Thoracic aorta (tissue), 2 donors: ENCODE results near the gene C22orf23. TPM values are rescaled to one million over a fixed set of nuclear protein-coding genes. Genes with fewer than 3 reads are reported as not detected.
A peak's percentile ranks its signal among the peaks of the same experiment; 100 is the strongest.

Experiments
- ATAC-seq: fragments of 150-250 bp; one replicate; pipeline ENCODE4 v1.8.0; 2017; ENCODE audit warnings: low read depth; ENCODE audit not compliant: insufficient number of reproducible peaks, low FRiP score
- DNase-seq: peaks from one replicate; pipeline ENCODE4 v3.0.0-alpha.2; 2020; ENCODE audit warnings: low spot score
- H3K27ac ChIP-seq, 2 donors: fragments of 200-600 bp; sonication (generic); 1 replicate in 1 of 2; 2 replicates in 1 of 2; pipeline ENCODE4 v1.5.1; 2016; ENCODE audit warnings: mild to moderate bottlenecking in 2 of 2, moderate library complexity in 2 of 2
- H3K27me3 ChIP-seq: fragments of 200-600 bp; sonication (generic); replicated peaks from 2 replicates; pipeline ENCODE4 v1.6.0; 2016; ENCODE audit warnings: mild to moderate bottlenecking; ENCODE audit not compliant: insufficient read depth
- H3K36me3 ChIP-seq: fragments of 200-600 bp; sonication (generic); one replicate; pipeline ENCODE4 v1.5.1; 2016
- H3K4me1 ChIP-seq, 2 donors: fragments of 200-600 bp; sonication (generic); 1 replicate in 1 of 2; 2 replicates in 1 of 2; pipeline versions ENCODE4 v1.5.1 to v1.6.0; 2016; ENCODE audit warnings: low read depth in 2 of 2, mild to moderate bottlenecking in 1 of 2; ENCODE audit not compliant: control insufficient read depth in 1 of 2
- H3K4me3 ChIP-seq: fragments of 200-600 bp; sonication (generic); 2 replicates; pipeline ENCODE4 v1.5.1; 2016; ENCODE audit warnings: mild to moderate bottlenecking
- H3K9me3 ChIP-seq: fragments of 200-600 bp; sonication (generic); 2 replicates; pipeline ENCODE4 v1.5.1; 2016
- CTCF ChIP-seq: fragments of 200-600 bp; sonication (generic); IDR thresholded peaks from one replicate; pipeline ENCODE4 v1.5.1; 2019; ENCODE audit warnings: antibody characterized with exemption
- total RNA-seq, 2 donors: library from RNA; depleted of rRNA; stranded (reverse); fragments of >200 nt; gene quantifications; one replicate each; pipeline versions ENCODE4 v1.1.0 to v1.2.3, GENCODE V29; 2016

C22orf23 gene
- total RNA-seq, 2 donors from 2014 or later, result not detected

- no peak for DNase-seq
- H3K27ac ChIP-seq, result no peak overlapping the region
- peaks cover 44% of the 10 kb centered on the region for H3K36me3 ChIP-seq
- no peaks in the 10 kb centered on the region for H3K27me3 ChIP-seq
- H3K4me1 ChIP-seq, result no peaks in the 10 kb centered on the region
- no peak for ATAC-seq
- no peak for TF ChIP-seq CTCF
- no peaks in the 10 kb centered on the region for H3K9me3 ChIP-seq
- H3K4me3 ChIP-seq, result no peak overlapping the region
Measured at GRCh38 chr22:37940698-37941376, 12.6 kb downstream of the C22orf23 start.

GRCh38 chr22:37933711-37934376 lies 19.6 kb downstream of the C22orf23 start:
- ATAC-seq, result peak; percentile 93
- H3K9me3 ChIP-seq, result no peaks in the 10 kb centered on the region
- no peaks in the 10 kb centered on the region for H3K27me3 ChIP-seq
- TF ChIP-seq CTCF, result peak; percentile 98
- H3K4me1 ChIP-seq, result peaks cover 8 to 15% of the 10 kb centered on the region in 2 donors
- peak; percentile 84 for DNase-seq
- peaks cover 21% of the 10 kb centered on the region for H3K36me3 ChIP-seq
- H3K4me3 ChIP-seq, result no peak overlapping the region
- H3K27ac ChIP-seq, result peak overlapping the region; percentile 55 to 61

- ATAC-seq (no peak), DNase-seq (no peak)
- H3K27ac ChIP-seq, result peak overlapping the region; percentile 55 to 61
- peaks cover 16% of the 10 kb centered on the region for H3K36me3 ChIP-seq
- H3K4me1 ChIP-seq, result peaks cover 8 to 15% of the 10 kb centered on the region in 2 donors
- TF ChIP-seq CTCF, result no peak
- no peak overlapping the region for H3K4me3 ChIP-seq
- H3K9me3 ChIP-seq, result no peaks in the 10 kb centered on the region
- H3K27me3 ChIP-seq, result no peaks in the 10 kb centered on the region
Measured at GRCh38 chr22:37932821-37933578, 20.4 kb downstream of the C22orf23 start.

- peaks cover 8 to 15% of the 10 kb centered on the region in 2 donors for H3K4me1 ChIP-seq
- TF ChIP-seq CTCF, result no peak
Measured at GRCh38 chr22:37932401-37932800, 21.0 kb downstream of the C22orf23 start.

GRCh38 chr22:37931893-37932389 lies 21.5 kb downstream of the C22orf23 start:
- no peak for TF ChIP-seq CTCF
- H3K27me3 ChIP-seq, result no peaks in the 10 kb centered on the region
- no peak overlapping the region for H3K4me3 ChIP-seq
- H3K4me1 ChIP-seq, result peaks cover 8 to 15% of the 10 kb centered on the region in 2 donors
- H3K9me3 ChIP-seq, result no peaks in the 10 kb centered on the region
- ATAC-seq, result no peak
- peaks cover 18% of the 10 kb centered on the region for H3K36me3 ChIP-seq
- no peak for DNase-seq
- H3K27ac ChIP-seq, result no peak overlapping the region

More at GRCh38 chr22:37932401-37932800, 21.0 kb downstream of the C22orf23 start:
- no peaks in the 10 kb centered on the region for H3K27me3 ChIP-seq
- no peaks in the 10 kb centered on the region for H3K9me3 ChIP-seq
- peaks cover 16% of the 10 kb centered on the region for H3K36me3 ChIP-seq
- ATAC-seq (no peak), DNase-seq (no peak)
- H3K4me3 ChIP-seq, result no peak overlapping the region
- no peak overlapping the region for H3K27ac ChIP-seq
